VCaP (cell line): ENCODE results near the gene NME5.
"Not testable (repeated sequence)": the region's sequence is repeated elsewhere in the genome, so short reads cannot be mapped to it uniquely, and the experiment has no call there.

Source experiments
- H3K27ac ChIP-seq: fragments of 450-650 bp; 2 replicates; pipeline ENCODE4 v1.5.1; 2017
- CTCF ChIP-seq: fragments of 450-650 bp; conservative IDR thresholded peaks from 2 replicates; pipeline ENCODE4 v1.5.1; 2017; ENCODE audit warnings: mild to moderate bottlenecking, moderate library complexity

NME5 gene

GRCh38 chr5:138093036-138093435, 46.2 kb downstream of the NME5 start:
- H3K27ac ChIP-seq, result no peak overlapping the region
- no peak for TF ChIP-seq CTCF

- H3K27ac ChIP-seq, result no peak overlapping the region
- TF ChIP-seq CTCF, result no peak
Measured at GRCh38 chr5:138092301-138092700, 46.9 kb downstream of the NME5 start.

- H3K27ac ChIP-seq, result no peak overlapping the region
- no peak for TF ChIP-seq CTCF
Measured at GRCh38 chr5:138091685-138092084, 47.5 kb downstream of the NME5 start.

GRCh38 chr5:138083702-138084101, 55.5 kb downstream of the NME5 start, which contains the start of gene WNT8A:
Gene WNT8A (plus strand): TSS chr5:138084033. CDS start chr5:138084128, 95 bp downstream.
- H3K27ac ChIP-seq, result no peak within 1 kb of the TSS
- TF ChIP-seq CTCF, result no peak

GRCh38 chr5:138082033-138082432, 57.2 kb downstream of the NME5 start:
- peak; percentile 13; the same call in 1 of the 2 replicates for TF ChIP-seq CTCF
- H3K27ac ChIP-seq, result no peak overlapping the region

- no peak for TF ChIP-seq CTCF
- H3K27ac ChIP-seq, result no peak overlapping the region
Measured at GRCh38 chr5:138078006-138078643, 61.1 kb downstream of the NME5 start.

- no peak overlapping the region for H3K27ac ChIP-seq
- TF ChIP-seq CTCF, result peak; percentile 98
Measured at GRCh38 chr5:138077064-138077696, 62.0 kb downstream of the NME5 start.

- H3K27ac ChIP-seq, result not testable (repeated sequence)
Measured at GRCh38 chr5:138070026-138070425, 69.2 kb downstream of the NME5 start.
